NB4 (cell line): ENCODE data around the gene CD83.

ENCODE experiments used
- MYC ChIP-seq: IDR thresholded peaks from 2 replicates; pipeline ENCODE4 v1.6.1; 2011; ENCODE audit warnings: low read depth, low read length
- POLR2A ChIP-seq: IDR thresholded peaks from 2 replicates; pipeline ENCODE4 v1.6.1; 2011; ENCODE audit warnings: mild to moderate bottlenecking; ENCODE audit not compliant: insufficient read length; ENCODE audit errors: extremely low read depth
- TF ChIP-seq, protein P1 (sequence below): IDR thresholded peaks from one replicate; pipeline ENCODE4 v1.5.1; 2012; ENCODE audit warnings: low read depth, low read length
- TF ChIP-seq, protein P2 (sequence below): IDR thresholded peaks from 2 replicates; pipeline ENCODE4 v1.6.1; 2011; ENCODE audit warnings: low read depth, low read length

DNA sequence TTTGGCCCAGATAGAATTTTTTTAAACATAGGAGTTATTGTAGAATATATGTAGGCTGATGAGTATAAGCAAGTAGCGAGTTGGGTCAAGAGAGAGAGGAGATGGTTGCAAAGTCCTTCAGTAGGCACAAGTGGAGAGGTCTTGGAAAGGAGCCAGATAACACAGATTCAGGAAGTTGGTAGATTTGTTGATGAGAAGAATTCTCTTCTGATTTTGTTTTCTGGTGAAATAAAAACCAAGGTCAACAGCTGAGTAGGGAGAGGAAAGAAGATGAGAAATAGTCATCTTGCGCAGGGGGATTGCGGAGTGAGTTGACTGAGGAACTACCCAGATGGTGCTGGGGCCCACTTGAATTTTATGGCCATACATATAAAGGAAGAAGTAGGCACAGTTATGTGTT is 17.4 kb upstream of the CD83 start:
- TF ChIP-seq, protein P1, sequence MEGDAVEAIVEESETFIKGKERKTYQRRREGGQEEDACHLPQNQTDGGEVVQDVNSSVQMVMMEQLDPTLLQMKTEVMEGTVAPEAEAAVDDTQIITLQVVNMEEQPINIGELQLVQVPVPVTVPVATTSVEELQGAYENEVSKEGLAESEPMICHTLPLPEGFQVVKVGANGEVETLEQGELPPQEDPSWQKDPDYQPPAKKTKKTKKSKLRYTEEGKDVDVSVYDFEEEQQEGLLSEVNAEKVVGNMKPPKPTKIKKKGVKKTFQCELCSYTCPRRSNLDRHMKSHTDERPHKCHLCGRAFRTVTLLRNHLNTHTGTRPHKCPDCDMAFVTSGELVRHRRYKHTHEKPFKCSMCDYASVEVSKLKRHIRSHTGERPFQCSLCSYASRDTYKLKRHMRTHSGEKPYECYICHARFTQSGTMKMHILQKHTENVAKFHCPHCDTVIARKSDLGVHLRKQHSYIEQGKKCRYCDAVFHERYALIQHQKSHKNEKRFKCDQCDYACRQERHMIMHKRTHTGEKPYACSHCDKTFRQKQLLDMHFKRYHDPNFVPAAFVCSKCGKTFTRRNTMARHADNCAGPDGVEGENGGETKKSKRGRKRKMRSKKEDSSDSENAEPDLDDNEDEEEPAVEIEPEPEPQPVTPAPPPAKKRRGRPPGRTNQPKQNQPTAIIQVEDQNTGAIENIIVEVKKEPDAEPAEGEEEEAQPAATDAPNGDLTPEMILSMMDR = no peak
- TF ChIP-seq POLR2A = no peak
- TF ChIP-seq, protein P2, sequence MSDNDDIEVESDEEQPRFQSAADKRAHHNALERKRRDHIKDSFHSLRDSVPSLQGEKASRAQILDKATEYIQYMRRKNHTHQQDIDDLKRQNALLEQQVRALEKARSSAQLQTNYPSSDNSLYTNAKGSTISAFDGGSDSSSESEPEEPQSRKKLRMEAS = no peak
- no peak for TF ChIP-seq MYC
